Muscle layer of colon (tissue), 2 donors: Measurements from ENCODE around the gene ADAP1.

Experiments
- H3K27ac ChIP-seq: one replicate; pipeline ENCODE4 v1.7.0; 2013; ENCODE audit warnings: low read depth, mild to moderate bottlenecking, low read length, moderate library complexity
- H3K27me3 ChIP-seq, 2 donors: one replicate each; pipeline ENCODE4 v1.7.0; 2013; ENCODE audit warnings: low read length in 2 of 2, mild to moderate bottlenecking in 2 of 2; ENCODE audit not compliant: insufficient read depth in 2 of 2, control insufficient read depth in 1 of 2
- H3K36me3 ChIP-seq: one replicate; pipeline ENCODE4 v1.7.0; 2013; ENCODE audit warnings: mild to moderate bottlenecking, low read length; ENCODE audit not compliant: insufficient read depth
- H3K4me1 ChIP-seq: one replicate; pipeline ENCODE4 v1.7.0; 2013; ENCODE audit warnings: mild to moderate bottlenecking, low read length; ENCODE audit not compliant: insufficient read depth
- H3K4me3 ChIP-seq, 2 donors: one replicate each; pipeline ENCODE4 v1.7.0; 2013; ENCODE audit warnings: low read length in 2 of 2, low read depth in 1 of 2, mild to moderate bottlenecking in 1 of 2, moderate library complexity in 1 of 2
- H3K9ac ChIP-seq: one replicate; pipeline ENCODE4 v1.7.0; 2013; ENCODE audit warnings: low read length
- H3K9me3 ChIP-seq: one replicate; pipeline ENCODE4 v1.7.0; 2013; ENCODE audit warnings: mild to moderate bottlenecking, low read length
- donor health status: abdominal sarcoma.
- donor health status: Adenocarcinoma of cecum.

ADAP1 gene

DNA sequence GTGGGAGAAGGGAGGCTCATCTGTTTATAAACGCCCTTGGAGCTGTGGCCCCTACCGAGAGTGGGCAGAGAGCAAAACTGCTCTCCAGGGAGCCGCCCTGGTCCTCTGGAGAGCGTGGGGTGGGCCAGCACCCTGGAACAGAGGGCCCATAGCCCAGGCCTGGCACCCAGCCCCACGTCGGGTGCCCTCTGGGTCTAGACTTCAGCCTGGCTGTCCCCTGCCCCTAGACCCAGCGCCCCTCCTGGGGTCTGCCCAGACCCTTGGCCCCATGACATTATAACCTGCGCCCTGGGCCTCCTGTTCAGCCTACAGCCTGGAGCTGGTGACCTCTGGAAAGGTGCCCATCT lies 53.5 kb downstream of the ADAP1 start:
- H3K36me3 ChIP-seq, result peaks cover 7% of the 10 kb centered on the region
- H3K9me3 ChIP-seq, result no peaks in the 10 kb centered on the region
- H3K9ac ChIP-seq, result no peak overlapping the region
- peaks cover 6% of the 10 kb centered on the region for H3K4me1 ChIP-seq
- no peaks in the 10 kb centered on the region for H3K27me3 ChIP-seq
- no peak overlapping the region for H3K27ac ChIP-seq
- no peak overlapping the region for H3K4me3 ChIP-seq

DNA sequence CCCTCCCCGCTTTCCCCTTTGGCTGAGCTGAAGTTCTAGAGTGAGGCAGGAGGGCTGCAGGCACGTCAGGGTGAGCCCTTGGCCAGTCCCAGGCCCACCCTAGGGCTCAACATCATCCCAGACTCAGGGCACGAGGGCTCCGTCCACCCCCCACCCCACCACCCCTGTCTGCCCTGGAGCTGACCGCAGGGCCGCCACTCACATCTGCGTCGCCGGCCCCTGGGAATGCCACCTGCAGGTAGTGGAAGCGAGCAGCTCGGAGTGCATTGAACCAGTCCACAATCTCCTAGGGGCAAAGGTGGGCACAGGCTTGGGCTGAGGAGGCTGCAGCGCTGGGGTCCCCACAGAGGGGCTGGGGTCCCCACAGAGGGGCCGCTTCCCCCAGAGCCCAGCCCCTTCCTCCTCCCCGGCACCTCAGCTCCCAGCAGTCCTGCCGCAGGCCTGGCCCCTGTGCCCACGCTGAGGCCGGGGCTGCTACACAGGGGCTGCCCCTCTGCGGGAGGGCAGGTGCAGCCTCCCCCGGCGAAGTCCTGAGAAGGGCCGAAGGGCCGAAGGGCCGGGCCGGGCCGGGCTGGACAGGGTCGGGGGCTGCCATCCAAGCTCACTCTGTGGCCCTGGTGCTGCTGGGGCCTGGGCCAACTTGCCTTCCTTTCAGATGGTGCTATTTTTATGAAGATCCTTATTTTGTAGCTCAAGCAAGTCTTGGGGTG lies 54.0 kb downstream of the ADAP1 start:
- peaks cover 6% of the 10 kb centered on the region for H3K4me1 ChIP-seq
- peaks cover 9% of the 10 kb centered on the region for H3K36me3 ChIP-seq
- no peak overlapping the region for H3K9ac ChIP-seq
- no peaks in the 10 kb centered on the region for H3K27me3 ChIP-seq
- no peaks in the 10 kb centered on the region for H3K9me3 ChIP-seq
- no peak overlapping the region for H3K4me3 ChIP-seq
- no peak overlapping the region for H3K27ac ChIP-seq

DNA sequence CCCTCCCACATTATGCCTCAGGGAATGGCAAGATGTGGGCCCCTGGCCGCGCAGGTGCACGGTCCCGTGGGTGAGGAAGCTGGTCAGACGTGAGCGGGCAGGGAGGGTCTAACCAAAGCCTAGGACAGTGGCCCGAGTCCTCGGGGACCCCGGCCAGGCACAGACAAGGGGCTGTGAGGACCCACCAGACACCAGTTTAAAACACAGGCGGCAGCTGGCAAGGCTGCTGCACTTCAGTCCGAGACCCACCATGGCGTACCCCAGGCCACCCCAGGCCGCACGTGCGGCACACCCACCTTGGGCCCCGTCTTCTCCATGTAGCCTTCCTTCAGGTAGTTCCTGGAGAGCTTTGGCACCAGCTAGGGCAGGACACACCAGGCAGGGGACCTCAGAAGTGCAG lies 54.7 kb downstream of the ADAP1 start:
- H3K27ac ChIP-seq, result no peak overlapping the region

DNA sequence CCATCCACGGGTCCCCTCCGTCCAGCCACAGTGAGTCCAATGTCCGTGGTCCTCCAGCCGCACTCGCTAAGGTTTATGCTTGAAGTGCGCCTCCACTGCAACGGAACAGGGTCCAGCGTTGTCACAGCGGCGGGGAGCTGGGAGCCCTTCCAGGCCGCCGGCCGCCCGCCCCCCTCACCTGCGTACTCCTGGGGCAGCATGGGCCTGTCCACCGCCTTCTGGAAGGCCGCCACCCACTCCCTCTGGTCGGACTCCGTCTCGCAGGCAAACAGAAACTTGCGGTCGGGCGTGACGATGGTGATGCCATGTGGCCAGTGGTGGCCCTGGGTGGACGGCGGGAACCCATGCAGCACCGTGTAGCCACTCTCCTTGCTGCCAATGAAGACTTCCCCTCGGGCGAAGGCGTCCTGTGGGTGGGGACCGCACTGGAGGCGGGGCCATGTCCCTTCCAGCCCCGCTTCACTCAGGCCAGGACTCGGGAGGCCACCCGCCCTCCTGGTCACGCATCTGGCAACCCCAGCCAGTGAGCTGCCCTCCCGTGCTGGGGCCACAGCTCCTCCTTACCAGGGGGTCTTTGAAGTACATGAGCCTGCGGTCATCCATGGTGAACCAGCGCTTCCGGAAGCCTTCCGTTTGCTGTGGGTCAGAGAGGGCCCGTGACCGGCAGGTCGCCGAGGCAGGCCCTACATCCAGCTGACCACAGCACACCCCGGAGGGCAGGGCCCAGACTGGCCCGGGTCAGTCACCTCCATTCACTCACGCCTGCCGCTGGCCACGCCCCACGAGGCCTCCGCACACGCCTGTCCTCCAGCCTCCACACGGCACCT lies 55.4 kb downstream of the ADAP1 start:
- Histone ChIP-seq H3K4me1 (peaks cover 6% of the 10 kb centered on the region), H3K4me3 (no peak overlapping the region), H3K27ac (no peak overlapping the region), H3K27me3 (no peaks in the 10 kb centered on the region), H3K9ac (no peak overlapping the region), H3K9me3 (no peaks in the 10 kb centered on the region), H3K36me3 (peaks cover 20% of the 10 kb centered on the region)

More for the DNA sequence above, 54.7 kb downstream of the ADAP1 start:
- Histone ChIP-seq H3K36me3 (peaks cover 14% of the 10 kb centered on the region), H3K4me1 (peaks cover 6% of the 10 kb centered on the region), H3K9me3 (no peaks in the 10 kb centered on the region), H3K27me3 (no peaks in the 10 kb centered on the region), H3K9ac (no peak overlapping the region), H3K4me3 (no peak overlapping the region)

DNA sequence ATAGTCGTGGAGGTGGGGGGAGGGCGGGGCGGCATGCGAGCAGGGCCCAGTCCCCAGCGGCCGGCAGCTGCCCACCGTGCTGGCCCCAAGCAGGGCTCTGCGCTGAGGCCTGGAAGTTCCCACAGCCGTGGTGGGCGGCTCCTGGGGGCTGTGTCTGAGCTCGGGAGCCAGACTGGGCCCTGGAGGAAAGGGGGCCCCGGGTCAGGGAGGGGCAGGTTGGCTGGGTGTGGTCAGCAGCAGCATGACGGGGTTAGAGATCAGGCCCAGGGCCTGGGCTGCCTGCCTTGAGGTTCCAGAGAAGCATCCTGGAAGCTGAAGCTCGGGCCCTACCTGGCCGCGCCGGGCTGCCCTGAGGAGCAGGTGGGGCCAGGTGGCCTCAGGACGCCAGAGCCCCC lies 56.0 kb downstream of the ADAP1 start:
- peaks cover 26% of the 10 kb centered on the region for H3K36me3 ChIP-seq
- H3K27me3 ChIP-seq, result no peaks in the 10 kb centered on the region
- peaks cover 6% of the 10 kb centered on the region for H3K4me1 ChIP-seq
- H3K4me3 ChIP-seq, result no peak overlapping the region
- no peak overlapping the region for H3K9ac ChIP-seq
- H3K27ac ChIP-seq, result no peak overlapping the region
- H3K9me3 ChIP-seq, result no peaks in the 10 kb centered on the region

DNA sequence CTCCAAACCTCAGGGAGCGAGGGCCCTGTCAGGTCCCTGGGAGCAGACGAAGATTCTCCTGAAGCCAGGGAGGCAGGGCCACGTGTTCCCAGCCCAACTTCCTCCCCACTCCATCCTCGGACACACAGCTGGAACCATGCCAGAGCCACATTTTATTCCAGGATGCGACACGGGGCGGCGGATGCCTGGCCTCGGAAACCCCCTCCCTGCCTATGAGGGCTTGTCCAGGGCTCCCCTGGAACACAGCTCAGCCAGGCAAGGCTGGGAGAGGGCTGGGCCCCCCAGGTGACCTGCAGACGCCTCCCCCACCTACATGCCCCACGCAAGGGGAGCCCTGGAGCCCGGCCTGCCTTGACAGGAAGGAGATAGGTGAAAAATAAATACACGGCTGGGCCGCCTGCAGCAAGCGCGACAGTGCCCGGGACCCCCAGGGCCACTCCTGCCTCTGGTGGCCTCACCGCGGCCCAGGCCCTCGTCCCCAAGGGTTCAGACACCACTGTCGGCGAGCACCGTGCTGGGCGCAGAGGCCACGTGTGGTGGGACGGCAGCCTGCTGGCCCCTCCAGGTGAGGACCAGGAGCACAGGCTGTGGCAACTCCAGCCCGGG lies 56.6 kb downstream of the ADAP1 start:
- Histone ChIP-seq H3K4me1 (peaks cover 6% of the 10 kb centered on the region), H3K9ac (no peak overlapping the region), H3K27ac (no peak overlapping the region), H3K4me3 (no peak overlapping the region), H3K27me3 (no peaks in the 10 kb centered on the region), H3K36me3 (peaks cover 31% of the 10 kb centered on the region), H3K9me3 (no peaks in the 10 kb centered on the region)

DNA sequence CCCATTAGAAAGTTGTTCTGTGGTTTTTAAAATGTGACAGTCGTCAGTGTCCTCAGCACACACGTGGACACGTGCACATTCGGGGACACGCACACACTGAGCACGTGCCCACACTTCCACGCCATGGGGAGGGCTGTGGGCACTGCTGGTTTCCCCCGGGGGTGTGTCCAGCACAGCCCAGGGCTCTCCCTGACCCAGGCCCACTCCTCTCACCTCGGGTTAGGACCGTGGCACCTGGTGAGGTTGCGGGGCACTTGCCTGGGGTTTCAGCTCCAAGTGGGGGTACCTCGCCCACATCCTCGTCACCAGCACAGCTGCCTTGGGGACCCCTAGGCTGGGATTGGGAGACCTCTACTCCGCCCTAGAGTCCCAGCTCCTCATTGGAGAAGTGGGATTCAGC lies 57.4 kb downstream of the ADAP1 start:
- no peak overlapping the region for H3K9ac ChIP-seq
- no peak overlapping the region for H3K27ac ChIP-seq
- peaks cover 6% of the 10 kb centered on the region for H3K4me1 ChIP-seq
- H3K9me3 ChIP-seq, result no peaks in the 10 kb centered on the region
- H3K4me3 ChIP-seq, result no peak overlapping the region
- no peaks in the 10 kb centered on the region for H3K27me3 ChIP-seq
- H3K36me3 ChIP-seq, result peaks cover 39% of the 10 kb centered on the region

DNA sequence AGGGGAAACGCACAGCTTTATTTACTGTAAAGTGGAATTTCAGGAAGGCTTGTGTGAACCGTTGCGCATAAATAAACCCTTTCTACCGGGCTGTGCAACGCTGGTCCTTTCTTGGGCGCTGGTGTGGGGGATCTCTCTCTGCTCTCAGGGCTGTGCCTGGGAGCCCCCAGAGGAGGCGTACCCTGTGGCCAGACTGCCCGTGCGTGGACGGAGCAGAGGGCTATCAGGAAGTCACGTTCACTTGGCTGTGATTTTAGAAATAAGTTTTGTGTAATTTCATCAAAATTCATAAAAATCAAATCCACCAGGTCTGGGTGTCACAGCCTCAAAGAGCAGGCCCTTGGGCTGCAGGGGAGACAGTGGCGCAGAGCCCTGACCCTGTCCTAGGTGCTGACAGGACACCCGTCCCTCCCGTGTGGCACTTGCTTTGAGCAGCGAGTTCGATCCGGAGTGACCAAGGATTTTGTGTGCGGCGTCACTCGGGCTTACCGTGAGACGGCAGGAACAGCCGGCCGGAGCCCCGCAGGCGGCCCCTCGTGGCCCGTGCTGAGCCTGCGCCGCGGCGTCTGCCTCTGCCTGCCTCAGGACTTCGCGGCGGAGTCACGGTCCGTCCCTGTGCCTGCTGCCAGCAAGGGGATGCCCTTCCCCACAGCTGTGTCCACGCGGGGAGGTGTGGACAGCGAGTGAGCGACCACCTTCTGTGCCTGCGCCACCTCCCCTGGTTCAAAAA lies 58.0 kb downstream of the ADAP1 start:
- Histone ChIP-seq H3K9me3 (no peaks in the 10 kb centered on the region), H3K36me3 (peaks cover 45% of the 10 kb centered on the region), H3K4me3 (no peak overlapping the region), H3K27me3 (no peaks in the 10 kb centered on the region), H3K27ac (no peak overlapping the region), H3K4me1 (peaks cover 6% of the 10 kb centered on the region), H3K9ac (no peak overlapping the region)

DNA sequence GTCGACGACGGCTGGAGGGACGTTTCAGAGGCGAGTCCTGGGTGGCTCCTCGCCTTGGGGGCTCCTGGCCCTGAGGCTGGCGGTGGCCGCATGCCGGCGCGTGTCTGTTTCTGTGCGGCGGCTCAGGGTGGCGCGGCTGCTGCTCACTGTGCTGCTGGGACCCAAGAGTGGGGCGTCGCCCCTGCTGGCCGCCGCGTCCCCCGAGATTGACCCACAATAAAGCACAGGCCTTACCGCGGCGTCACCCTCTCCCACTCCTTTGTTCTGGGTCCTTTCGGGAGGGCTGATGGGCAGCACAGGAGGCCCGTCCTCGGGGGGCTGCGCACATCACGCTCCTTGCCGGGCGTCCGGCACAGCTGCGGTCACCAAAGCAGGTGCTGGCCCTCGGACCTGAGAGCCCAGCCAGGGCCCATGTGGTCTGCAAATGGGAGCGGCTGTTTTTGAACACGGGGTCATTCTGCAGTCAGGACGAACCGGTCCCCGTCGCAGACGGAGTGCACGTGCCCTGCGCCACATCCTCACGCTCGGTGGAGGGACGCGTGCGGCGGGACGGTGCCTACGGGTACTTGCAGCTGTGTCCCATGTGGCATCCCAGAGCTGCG lies 58.9 kb downstream of the ADAP1 start:
- H3K4me1 ChIP-seq, result no peaks in the 10 kb centered on the region
- H3K27me3 ChIP-seq, result no peaks in the 10 kb centered on the region
- no peak overlapping the region for H3K4me3 ChIP-seq
- H3K36me3 ChIP-seq, result peaks cover 54% of the 10 kb centered on the region
- no peak overlapping the region for H3K27ac ChIP-seq
- no peaks in the 10 kb centered on the region for H3K9me3 ChIP-seq
- no peak overlapping the region for H3K9ac ChIP-seq

DNA sequence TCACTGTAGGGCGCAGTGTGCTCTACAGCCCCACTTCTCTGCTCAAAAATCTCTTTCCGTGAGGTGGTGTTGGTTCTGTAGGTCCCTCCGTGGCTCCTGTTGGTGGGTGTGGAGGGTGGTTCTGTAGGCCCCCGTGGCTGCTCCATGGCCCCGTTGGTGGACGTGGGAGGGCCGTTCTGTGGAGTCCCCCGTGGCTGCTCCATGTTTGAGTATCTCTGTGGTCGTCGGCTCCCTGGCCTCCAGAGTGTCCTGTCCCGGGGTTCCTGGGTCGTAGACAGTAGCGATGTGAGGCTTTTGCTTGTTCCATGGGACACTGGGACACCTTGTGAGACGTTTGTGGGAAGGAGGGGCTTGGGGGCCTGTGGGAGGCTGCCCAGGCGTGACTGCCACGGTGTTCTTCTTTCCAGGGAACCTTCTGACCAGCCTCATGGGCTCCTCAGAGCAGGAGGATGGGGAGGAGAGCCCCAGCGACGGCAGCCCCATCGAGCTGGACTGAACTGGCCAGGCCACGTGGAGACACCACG lies 59.5 kb downstream of the ADAP1 start:
- Histone ChIP-seq H3K27me3 (no peaks in the 10 kb centered on the region), H3K9me3 (no peaks in the 10 kb centered on the region), H3K9ac (no peak overlapping the region), H3K4me1 (no peaks in the 10 kb centered on the region), H3K4me3 (no peak overlapping the region), H3K27ac (no peak overlapping the region), H3K36me3 (peaks cover 54% of the 10 kb centered on the region)
